ACC112 (cell line): Measurements from ENCODE around the gene FAHD2B.
"Not testable (repeated sequence)": the region's sequence is repeated elsewhere in the genome, so short reads cannot be mapped to it uniquely, and the experiment has no call there.

Experiments used
- H2AFZ ChIP-seq: fragments of 200-600 bp; sonication (generic); one replicate; pipeline ENCODE4 v1.6.0; 2017; ENCODE audit warnings: antibody characterized with exemption, low read length; ENCODE audit not compliant: unreplicated experiment
- H3K27ac ChIP-seq: fragments of 200-600 bp; sonication (generic); 2 replicates; pipeline ENCODE4 v1.5.1; 2014; ENCODE audit warnings: low read depth, mild to moderate bottlenecking, antibody characterized with exemption, low read length, moderate library complexity
- H3K27me3 ChIP-seq: fragments of 200-600 bp; sonication (generic); 2 replicates; pipeline ENCODE4 v1.6.1; 2014; ENCODE audit warnings: mild to moderate bottlenecking, antibody characterized with exemption, low read length, moderate library complexity, mixed read lengths; ENCODE audit not compliant: insufficient read depth
- H3K36me3 ChIP-seq: fragments of 200-600 bp; sonication (generic); 2 replicates; pipeline ENCODE4 v1.6.1; 2016; ENCODE audit warnings: mild to moderate bottlenecking, antibody characterized with exemption, low read length, moderate library complexity, mixed read lengths; ENCODE audit not compliant: insufficient read depth
- H3K4me1 ChIP-seq: fragments of 200-600 bp; sonication (generic); one replicate; pipeline ENCODE4 v1.6.1; 2016; ENCODE audit warnings: low read length, mixed read lengths; ENCODE audit not compliant: insufficient read depth, unreplicated experiment, control insufficient read depth
- H3K4me3 ChIP-seq: fragments of 200-600 bp; sonication (generic); 2 replicates; pipeline ENCODE4 v1.5.1; 2014; ENCODE audit warnings: mild to moderate bottlenecking, low read depth, low read length
- H3K79me2 ChIP-seq: fragments of 200-600 bp; sonication (generic); one replicate; pipeline ENCODE4 v1.6.0; 2016; ENCODE audit warnings: low read length; ENCODE audit not compliant: control insufficient read depth, unreplicated experiment, insufficient read depth

Gene FAHD2B, protein sequence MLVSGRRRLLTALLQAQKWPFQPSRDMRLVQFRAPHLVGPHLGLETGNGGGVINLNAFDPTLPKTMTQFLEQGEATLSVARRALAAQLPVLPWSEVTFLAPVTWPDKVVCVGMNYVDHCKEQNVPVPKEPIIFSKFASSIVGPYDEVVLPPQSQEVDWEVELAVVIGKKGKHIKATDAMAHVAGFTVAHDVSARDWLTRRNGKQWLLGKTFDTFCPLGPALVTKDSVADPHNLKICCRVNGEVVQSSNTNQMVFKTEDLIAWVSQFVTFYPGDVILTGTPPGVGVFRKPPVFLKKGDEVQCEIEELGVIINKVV

GRCh38 chr2:97094772-97095611 is at the start of gene FAHD2B:
Gene FAHD2B (minus strand): TSS chr2:97094882. CDS start chr2:97091706, 3,176 bp downstream.
- not testable (repeated sequence) for H2AFZ ChIP-seq, H3K79me2 ChIP-seq, H3K36me3 ChIP-seq, H3K27ac ChIP-seq, H3K4me1 ChIP-seq
- H3K27me3 ChIP-seq: peaks cover 29% of the 10 kb centered on the region; the same call in 1 of the 2 replicates
- H3K4me3 ChIP-seq: peak within 1 kb of the TSS; percentile 53

DNA sequence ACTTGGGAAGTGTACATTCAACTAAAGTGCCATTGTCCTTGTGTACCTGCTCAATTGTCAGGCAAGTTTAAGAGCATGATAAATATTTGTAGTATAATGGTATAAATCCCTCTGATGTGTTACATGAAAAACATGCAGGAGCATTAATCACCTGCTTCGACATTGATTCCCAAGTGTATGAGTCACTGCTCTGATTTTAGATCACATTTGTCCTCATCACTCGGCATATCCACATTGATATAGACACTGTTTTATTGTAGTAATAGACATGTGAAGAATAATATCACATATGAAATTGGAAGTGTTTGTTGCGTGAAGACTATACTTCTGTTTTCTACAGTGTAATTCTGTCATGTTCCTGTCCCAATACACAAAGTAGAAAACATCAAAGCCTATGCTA is 49.3 kb upstream of the FAHD2B start:
- H2AFZ ChIP-seq, H3K27me3 ChIP-seq, H3K79me2 ChIP-seq, H3K27ac ChIP-seq, H3K4me3 ChIP-seq, H3K36me3 ChIP-seq, H3K4me1 ChIP-seq: not testable (repeated sequence)

GRCh38 chr2:97129090-97129489 is 34.4 kb upstream of the FAHD2B start:
- H3K4me1 ChIP-seq, H3K27ac ChIP-seq, H2AFZ ChIP-seq, H3K79me2 ChIP-seq, H3K4me3 ChIP-seq, H3K27me3 ChIP-seq, H3K36me3 ChIP-seq: not testable (repeated sequence)

DNA sequence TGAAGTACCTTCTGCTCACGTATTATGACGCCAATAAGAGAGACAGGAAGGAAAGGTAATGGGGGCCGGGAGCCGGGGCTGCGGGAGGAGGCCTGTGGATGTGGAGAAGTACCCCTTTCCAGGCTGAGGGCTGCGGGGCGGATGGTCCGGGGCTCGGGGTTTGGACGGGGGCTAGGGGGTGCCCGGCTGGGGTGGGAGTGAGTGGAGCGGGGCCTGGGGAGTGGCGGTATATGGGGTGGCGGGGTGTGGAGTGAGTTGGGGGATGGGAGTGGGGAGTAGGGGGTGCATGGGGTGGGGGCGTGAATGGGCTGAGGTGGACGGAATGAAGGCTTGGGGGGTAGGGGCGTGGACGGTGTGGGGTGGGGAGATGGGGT is 19.2 kb upstream of the FAHD2B start:
- H3K27ac ChIP-seq: peak overlapping the region; percentile 22; the same call in 1 of the 2 replicates
- not testable (repeated sequence) for H3K36me3 ChIP-seq

DNA sequence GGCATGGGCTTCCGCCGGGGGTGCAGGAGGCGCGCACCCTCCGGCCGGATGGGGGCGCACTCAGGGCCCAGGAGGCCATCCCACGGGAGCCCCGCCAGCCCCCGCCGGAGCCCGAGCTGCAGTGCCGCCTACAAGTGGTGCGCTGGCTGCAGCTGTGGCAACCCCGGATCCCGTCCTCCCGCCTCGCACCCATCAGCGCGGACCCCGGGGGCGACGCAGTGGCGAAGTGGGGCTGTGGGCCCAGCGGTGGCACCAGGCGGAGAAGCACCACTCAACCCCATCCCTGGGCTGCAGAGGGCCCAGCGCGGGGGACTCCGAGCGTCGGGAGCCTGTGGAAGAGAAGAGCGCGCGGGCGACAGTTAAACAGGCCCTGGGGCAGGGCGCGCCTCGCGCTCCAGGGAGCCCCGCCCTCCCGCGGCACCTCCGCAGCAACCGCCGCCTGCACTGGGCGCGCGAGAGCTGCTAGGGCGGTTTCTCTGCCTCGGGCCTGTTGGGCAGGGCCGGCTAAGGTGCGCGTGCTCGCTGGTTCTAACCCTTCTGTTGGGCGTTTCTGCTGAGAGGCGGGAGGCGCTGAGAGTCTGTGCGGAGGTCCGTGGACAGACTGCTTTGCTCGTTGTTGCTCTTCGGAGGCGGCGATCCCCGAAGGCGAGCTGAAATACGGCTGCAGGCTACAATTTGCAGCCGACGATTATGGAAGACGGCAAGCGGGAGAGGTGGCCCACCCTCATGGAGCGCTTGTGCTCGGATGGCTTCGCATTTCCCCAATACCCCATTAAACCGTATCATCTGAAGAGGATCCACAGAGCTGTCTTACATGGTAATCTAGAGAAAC is 18.6 kb upstream of the FAHD2B start, which contains the start of gene ANKRD36:
ANKRD36 (plus strand) TSS at position 104 of the 832 bp plus-strand sequence; CDS start at position 691, 587 bp downstream.
- Histone ChIP-seq H3K27ac (peak within 1 kb of the TSS; percentile 58), H2AFZ (peak within 1 kb of the TSS; percentile 87), H3K4me3 (peak within 1 kb of the TSS; percentile 78)
- not testable (repeated sequence) for H3K79me2 ChIP-seq, H3K4me1 ChIP-seq, H3K36me3 ChIP-seq, H3K27me3 ChIP-seq

More for the DNA sequence above, 19.2 kb upstream of the FAHD2B start:
- H3K27me3 ChIP-seq, H3K4me1 ChIP-seq, H3K79me2 ChIP-seq: not testable (repeated sequence)
- Histone ChIP-seq H2AFZ (peak overlapping the region; percentile 78), H3K4me3 (peak overlapping the region; percentile 78)

GRCh38 chr2:97112320-97113049 is 17.8 kb upstream of the FAHD2B start:
- Histone ChIP-seq H3K4me3 (peak overlapping the region; percentile 78), H2AFZ (peak overlapping the region; percentile 87), H3K27ac (peak overlapping the region; percentile 58)
- H3K36me3 ChIP-seq, H3K4me1 ChIP-seq, H3K79me2 ChIP-seq, H3K27me3 ChIP-seq: not testable (repeated sequence)

GRCh38 chr2:97111246-97111645 is 16.6 kb upstream of the FAHD2B start:
- H3K36me3 ChIP-seq, H2AFZ ChIP-seq, H3K79me2 ChIP-seq, H3K27me3 ChIP-seq, H3K4me1 ChIP-seq, H3K27ac ChIP-seq, H3K4me3 ChIP-seq: not testable (repeated sequence)

GRCh38 chr2:97106878-97107277 is 12.2 kb upstream of the FAHD2B start:
- not testable (repeated sequence) for H3K36me3 ChIP-seq, H3K79me2 ChIP-seq, H3K27ac ChIP-seq, H3K4me1 ChIP-seq, H2AFZ ChIP-seq, H3K4me3 ChIP-seq
- H3K27me3 ChIP-seq: peaks cover 11% of the 10 kb centered on the region; the same call in 1 of the 2 replicates

DNA sequence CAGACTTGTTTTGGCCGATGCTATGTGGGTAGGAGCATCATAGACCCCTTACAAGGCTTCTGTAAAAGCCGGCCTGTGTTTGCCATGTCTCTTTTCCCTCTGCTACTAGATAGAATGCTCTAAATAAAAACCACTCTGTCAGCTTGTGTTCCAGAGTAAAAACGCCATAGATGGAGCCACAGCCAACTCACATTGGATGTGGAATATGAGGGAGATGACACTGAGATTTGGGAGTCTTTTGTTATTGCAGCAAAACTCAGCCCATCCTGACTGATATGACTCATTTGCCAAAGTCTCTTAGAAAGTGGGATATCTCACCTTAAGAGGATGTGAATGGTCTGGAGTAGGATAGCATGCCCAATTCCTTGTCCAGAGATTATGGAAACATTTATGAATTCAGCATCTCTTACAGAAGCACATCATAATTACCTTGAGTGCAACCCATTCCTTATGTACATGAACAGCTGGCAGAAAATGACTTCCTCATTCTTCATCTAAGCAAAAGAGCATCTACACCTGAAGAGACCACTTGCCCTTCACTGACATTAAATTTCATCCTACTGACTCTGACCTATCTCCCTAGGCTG is 4.2 kb upstream of the FAHD2B start:
- H2AFZ ChIP-seq, H3K4me1 ChIP-seq, H3K36me3 ChIP-seq, H3K4me3 ChIP-seq, H3K79me2 ChIP-seq, H3K27ac ChIP-seq: not testable (repeated sequence)
- H3K27me3 ChIP-seq: peaks cover 47% of the 10 kb centered on the region

DNA sequence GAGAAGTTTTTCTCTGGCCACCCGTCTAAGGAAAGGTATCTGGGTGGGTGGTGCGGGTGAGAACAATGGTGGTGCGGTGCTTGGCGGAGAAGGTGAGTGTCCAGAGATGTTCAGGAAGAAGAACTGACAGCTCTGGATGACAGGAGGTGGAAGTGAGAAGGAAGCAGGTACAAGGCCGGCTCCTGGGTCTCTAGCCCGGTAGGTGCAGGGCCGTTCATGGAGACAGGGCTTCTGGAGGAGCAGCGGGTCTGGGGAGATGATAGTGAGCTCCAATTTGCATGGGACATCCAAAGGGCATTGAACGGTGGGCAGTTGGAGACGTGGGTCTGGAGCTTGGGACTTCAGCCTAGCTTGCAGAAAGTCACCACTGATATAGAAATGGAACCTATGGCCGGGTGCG is 979 bp upstream of the FAHD2B start:
- Histone ChIP-seq H3K79me2 (no peaks in the 10 kb centered on the region), H3K4me3 (no peak overlapping the region; the same call in 1 of the 2 replicates), H3K27me3 (peaks cover 31% of the 10 kb centered on the region; the same call in 1 of the 2 replicates), H3K4me1 (no peaks in the 10 kb centered on the region), H3K36me3 (no peaks in the 10 kb centered on the region), H3K27ac (no peak overlapping the region), H2AFZ (no peak overlapping the region)
